Epidermal melanocyte (primary cell): ENCODE data around the gene DYNLT2.

ENCODE experiments used
- DNase-seq: peaks from one replicate; pipeline ENCODE4 v3.0.0; 2011; ENCODE audit warnings: low spot score; ENCODE audit not compliant: insufficient read length

The DYNLT2 gene

GRCh38 chr6:169738976-169739529 lies 12.3 kb downstream of the DYNLT2 start:
- no peak for DNase-seq

- no peak for DNase-seq
Observed at GRCh38 chr6:169738204-169738975, 13.0 kb downstream of the DYNLT2 start.

- DNase-seq = no peak
Observed at GRCh38 chr6:169729961-169730360, 21.4 kb downstream of the DYNLT2 start.

- no peak for DNase-seq
Observed at GRCh38 chr6:169726963-169727362, 24.4 kb downstream of the DYNLT2 start.

- no peak for DNase-seq
Observed at GRCh38 chr6:169726049-169726400, 25.3 kb downstream of the DYNLT2 start.

GRCh38 chr6:169725125-169726048 lies 26.0 kb downstream of the DYNLT2 start:
- DNase-seq = no peak

GRCh38 chr6:169724494-169725124 lies 26.8 kb downstream of the DYNLT2 start, which contains the start of gene PHF10:
TSS of gene PHF10 (minus strand) at chr6:169724500. CDS start at chr6:169723931, 569 bp downstream.
- peak; percentile 25 for DNase-seq

GRCh38 chr6:169723991-169724493 lies 27.3 kb downstream of the DYNLT2 start:
- no peak for DNase-seq

- DNase-seq = no peak
Observed at GRCh38 chr6:169723200-169723909, 28.0 kb downstream of the DYNLT2 start.

- no peak for DNase-seq
Observed at GRCh38 chr6:169722362-169723199, 28.8 kb downstream of the DYNLT2 start.

- no peak for DNase-seq
Observed at GRCh38 chr6:169720207-169720855, 31.0 kb downstream of the DYNLT2 start.

- DNase-seq = no peak
Observed at GRCh38 chr6:169719117-169719516, 32.3 kb downstream of the DYNLT2 start.

GRCh38 chr6:169714595-169714994 lies 36.8 kb downstream of the DYNLT2 start:
- DNase-seq = no peak

GRCh38 chr6:169714178-169714577 lies 37.2 kb downstream of the DYNLT2 start:
- DNase-seq = no peak

- no peak for DNase-seq
Observed at GRCh38 chr6:169710009-169710408, 41.4 kb downstream of the DYNLT2 start.

- DNase-seq = no peak
Observed at GRCh38 chr6:169709293-169709692, 42.1 kb downstream of the DYNLT2 start.

- DNase-seq = no peak
Observed at GRCh38 chr6:169707772-169708171, 43.6 kb downstream of the DYNLT2 start.

GRCh38 chr6:169702840-169703246 lies 48.5 kb downstream of the DYNLT2 start:
- no peak for DNase-seq
